Endothelial cell of umbilical vein (primary cell): Measurements from ENCODE around the gene OR13C5. TPM values are rescaled to one million over a fixed set of nuclear protein-coding genes. Genes with fewer than 3 reads are reported as not detected.

ENCODE experiments used
- BruUV-seq: library from RNA; stranded (reverse); fragments of 400-500 nt; replicated peaks from 2 replicates; lab custom pipeline; 2021; lab: Mats Ljungman, UMichigan
- CTCF ChIA-PET: fragments of 300-600, 350-600 bp; sonication (Branson Sonifier 250); formaldehyde crosslinking; loops from one replicate; lab custom pipeline; 2021; ENCODE audit warnings: antibody characterized with exemption, inconsistent platforms; lab: Charles Lee
- POLR2A ChIA-PET: fragments of 300-600, 350-600 bp; sonication (Branson Sonifier 250); formaldehyde crosslinking; loops from one replicate; lab custom pipeline; 2021; ENCODE audit warnings: antibody characterized with exemption, inconsistent platforms; lab: Charles Lee
- DNase-seq: peaks from one replicate; pipeline ENCODE4 v3.0.0-alpha.2; 2011; ENCODE audit warnings: low read depth, low spot score
- FAIRE-seq: peaks from 2 replicates; lab custom pipeline; 2011; peaks lifted over from hg19 to GRCh38; lab: Jason Lieb, UNC
- H2AFZ ChIP-seq: 2 replicates; pipeline ENCODE4 v1.6.0; 2012; ENCODE audit warnings: low read depth, low read length, control low read depth, inconsistent platforms
- H3K27ac ChIP-seq: 2 replicates; pipeline ENCODE4 v1.5.1; 2011; ENCODE audit warnings: low read depth, mild to moderate bottlenecking, control low read depth, low read length, moderate library complexity; ENCODE audit not compliant: insufficient read depth
- H3K27me3 ChIP-seq, 2 experiments: 2 replicates each; pipeline versions ENCODE4 v1.6.0 to v1.6.1; 2011; ENCODE audit warnings: low read length in 2 of 2, mixed read lengths in 1 of 2; ENCODE audit not compliant: control insufficient read depth in 2 of 2, insufficient read depth in 2 of 2
- H3K36me3 ChIP-seq, 2 experiments: 2 replicates in 1 of 2; 3 replicates in 1 of 2; pipeline ENCODE4 v1.5.1; 2011; ENCODE audit warnings: low read length in 2 of 2, mild to moderate bottlenecking in 1 of 2, moderate library complexity in 1 of 2; ENCODE audit not compliant: control insufficient read depth in 2 of 2, insufficient read depth in 2 of 2; ENCODE audit errors: extremely low read depth in 1 of 2
- H3K4me1 ChIP-seq: 3 replicates; pipeline ENCODE4 v1.5.1; 2011; ENCODE audit warnings: mild to moderate bottlenecking, low read length; ENCODE audit not compliant: control insufficient read depth, insufficient read depth; ENCODE audit errors: extremely low read depth
- H3K4me2 ChIP-seq: 2 replicates; pipeline ENCODE4 v1.6.1; 2011; ENCODE audit warnings: low read length, control low read depth, mixed read lengths; ENCODE audit not compliant: insufficient read depth
- H3K4me3 ChIP-seq, 3 experiments: fragments of 200-600 bp in 1 of 3; sonication (generic), shearing (Covaris generic) in 1 of 3; replicated peaks in 1 of 3; 2 replicates each; pipeline ENCODE4 v1.5.1; 2011 to 2016; ENCODE audit warnings: control low read depth in 3 of 3, low read length in 3 of 3, mild to moderate bottlenecking in 2 of 3, inconsistent platforms in 1 of 3, low read depth in 1 of 3, moderate library complexity in 1 of 3; ENCODE audit not compliant: insufficient read depth in 1 of 3
- H3K79me2 ChIP-seq: 2 replicates; pipeline ENCODE4 v1.6.0; 2012; ENCODE audit warnings: low read length, inconsistent platforms; ENCODE audit not compliant: control insufficient read depth, insufficient read depth
- H3K9ac ChIP-seq: replicated peaks from 2 replicates; pipeline ENCODE3; 2011; ENCODE audit warnings: low read length, control low read depth; ENCODE audit not compliant: insufficient read depth; ENCODE audit errors: extremely low read depth
- H3K9me1 ChIP-seq: replicated peaks from 3 replicates; pipeline ENCODE4 v1.6.0; 2011; ENCODE audit warnings: mild to moderate bottlenecking, low read length; ENCODE audit not compliant: control insufficient read depth, insufficient read depth; ENCODE audit errors: extremely low read depth
- H3K9me3 ChIP-seq: replicated peaks from 2 replicates; pipeline ENCODE4 v1.5.1; 2012; ENCODE audit warnings: low read length, inconsistent platforms; ENCODE audit not compliant: control insufficient read depth, insufficient read depth
- H4K20me1 ChIP-seq: replicated peaks from 2 replicates; pipeline ENCODE3; 2011; ENCODE audit warnings: mild to moderate bottlenecking, low read length; ENCODE audit not compliant: control insufficient read depth, insufficient read depth; ENCODE audit errors: extremely low read depth
- EZH2 ChIP-seq: IDR thresholded peaks from 2 replicates; pipeline ENCODE4 v1.6.1; 2012; ENCODE audit warnings: borderline replicate concordance, low read depth, mild to moderate bottlenecking, moderate library complexity, low read length, inconsistent platforms; ENCODE audit not compliant: severe bottlenecking
- FOS ChIP-seq: IDR thresholded peaks from 2 replicates; pipeline ENCODE4 v1.6.1; 2011; ENCODE audit warnings: mild to moderate bottlenecking, low read length, moderate library complexity, borderline replicate concordance; ENCODE audit not compliant: insufficient read depth
- GATA2 ChIP-seq: IDR thresholded peaks from 2 replicates; pipeline ENCODE4 v1.7.0; 2011; ENCODE audit warnings: low read depth, mild to moderate bottlenecking, moderate library complexity, mixed read lengths, low read length; ENCODE audit not compliant: insufficient read length, insufficient read depth
- JUN ChIP-seq: IDR thresholded peaks from 2 replicates; pipeline ENCODE4 v1.6.1; 2011; ENCODE audit warnings: borderline replicate concordance, low read depth; ENCODE audit not compliant: insufficient read length, insufficient read depth
- MYC ChIP-seq: IDR thresholded peaks from one replicate; pipeline ENCODE4 v1.6.1; 2011; ENCODE audit warnings: mild to moderate bottlenecking, low read depth, low read length
- POLR2A ChIP-seq: IDR thresholded peaks from 2 replicates; pipeline ENCODE4 v1.6.1; 2012; ENCODE audit warnings: low read depth, mild to moderate bottlenecking, control low read depth, low read length
- POLR2AphosphoS5 ChIP-seq: IDR thresholded peaks from 2 replicates; pipeline ENCODE4 v1.6.1; 2012; ENCODE audit warnings: low read depth, mild to moderate bottlenecking, control low read depth, low read length, moderate library complexity; ENCODE audit not compliant: insufficient read depth
- dilution Hi-C: fragments of 300-500 bp; cut with MboI; formaldehyde crosslinking; loops from one replicate; pipeline ENCODE4 v1.15.0; 2019; ENCODE audit warnings: low sequenced_read_pairs; ENCODE audit not compliant: extremely low pct_ligation_motif_present
- intact Hi-C: fragments of 100-400 bp; cut with micrococcal nuclease; formaldehyde crosslinking; loops from one replicate; pipeline ENCODE4 v1.10.0; 2022
- polyA plus RNA-seq, 4 experiments: library from polyadenylated mRNA; depleted of rRNA in 3 of 4; stranded (reverse) in 3 of 4; unstranded in 1 of 4; fragments of >200 nt; gene quantifications; 2 replicates each; pipeline versions ENCODE4 v1.2.1 to v1.2.3, GENCODE V29; 2011 to 2012; ENCODE audit warnings: missing spikeins in 1 of 4
- total RNA-seq: library from RNA; stranded (reverse); gene quantifications from 2 replicates; pipeline ENCODE4 v1.2.3, GENCODE V29; 2021
- TF ChIP-seq, protein P1 (sequence below), 2 donors: IDR thresholded peaks; 1 replicate in 1 of 2; 2 replicates in 1 of 2; pipeline ENCODE4 v1.5.1; 2011; ENCODE audit warnings: low read length in 2 of 2, mild to moderate bottlenecking in 2 of 2, moderate library complexity in 2 of 2, control low read depth in 1 of 2, inconsistent platforms in 1 of 2, low read depth in 1 of 2; ENCODE audit not compliant: insufficient read depth in 1 of 2; ENCODE audit errors: extremely low read depth in 1 of 2
- TF ChIP-seq, protein P2 (sequence below): IDR thresholded peaks from 2 replicates; pipeline ENCODE4 v1.6.1; 2011; ENCODE audit not compliant: insufficient read depth, insufficient read length

OR13C5 gene
- total and polyA plus RNA-seq, 2 donors (not counting 3 experiments of a cell fraction or from before 2014, with no cell fraction given), result not detected

DNA sequence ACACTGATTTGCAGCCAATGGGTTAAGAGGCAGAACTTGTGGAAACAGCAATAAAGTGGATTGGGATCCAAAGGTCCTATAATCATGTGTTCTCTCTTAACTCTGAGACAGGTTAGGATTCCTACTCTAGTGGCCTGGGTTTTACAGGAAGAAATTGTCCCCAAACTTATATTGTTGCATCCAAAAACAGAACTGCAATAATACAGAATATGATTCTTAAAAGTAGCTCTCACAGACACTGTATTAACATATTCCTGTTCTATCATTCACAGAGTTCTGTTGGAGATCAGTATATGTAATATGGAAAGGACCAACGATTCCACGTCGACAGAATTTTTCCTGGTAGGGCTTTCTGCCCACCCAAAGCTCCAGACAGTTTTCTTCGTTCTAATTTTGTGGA, 30.3 kb downstream of the OR13C5 start, which contains the start of gene OR13C8:
Gene OR13C8 (plus strand): TSS at position 301 of the 400 bp plus-strand sequence. CDS start 0 bp downstream, at position 301.
- Histone ChIP-seq H3K79me2 (no peaks in the 10 kb centered on the region), H3K4me1 (no peaks in the 10 kb centered on the region), H3K9me3 (peaks cover 2% of the 10 kb centered on the region), H4K20me1 (no peaks in the 10 kb centered on the region), H3K36me3 (no peaks in the 10 kb centered on the region), H3K9ac (no peak within 1 kb of the TSS), H3K4me2 (no peak within 1 kb of the TSS), H3K9me1 (no peaks in the 10 kb centered on the region), H3K4me3 (no peak within 1 kb of the TSS), H3K27ac (no peak within 1 kb of the TSS), H3K27me3 (no peaks in the 10 kb centered on the region), H2AFZ (no peak within 1 kb of the TSS)
- CTCF ChIA-PET, result no interaction called here
- intact Hi-C loops (no loop called here), dilution Hi-C loops (no loop called here)
- FAIRE-seq (no peak), DNase-seq (no peak)
- TF ChIP-seq MYC (no peak), POLR2AphosphoS5 (no peak), POLR2A (no peak), EZH2 (no peak), JUN (no peak), GATA2 (no peak), FOS (no peak)
- TF ChIP-seq, protein P1, sequence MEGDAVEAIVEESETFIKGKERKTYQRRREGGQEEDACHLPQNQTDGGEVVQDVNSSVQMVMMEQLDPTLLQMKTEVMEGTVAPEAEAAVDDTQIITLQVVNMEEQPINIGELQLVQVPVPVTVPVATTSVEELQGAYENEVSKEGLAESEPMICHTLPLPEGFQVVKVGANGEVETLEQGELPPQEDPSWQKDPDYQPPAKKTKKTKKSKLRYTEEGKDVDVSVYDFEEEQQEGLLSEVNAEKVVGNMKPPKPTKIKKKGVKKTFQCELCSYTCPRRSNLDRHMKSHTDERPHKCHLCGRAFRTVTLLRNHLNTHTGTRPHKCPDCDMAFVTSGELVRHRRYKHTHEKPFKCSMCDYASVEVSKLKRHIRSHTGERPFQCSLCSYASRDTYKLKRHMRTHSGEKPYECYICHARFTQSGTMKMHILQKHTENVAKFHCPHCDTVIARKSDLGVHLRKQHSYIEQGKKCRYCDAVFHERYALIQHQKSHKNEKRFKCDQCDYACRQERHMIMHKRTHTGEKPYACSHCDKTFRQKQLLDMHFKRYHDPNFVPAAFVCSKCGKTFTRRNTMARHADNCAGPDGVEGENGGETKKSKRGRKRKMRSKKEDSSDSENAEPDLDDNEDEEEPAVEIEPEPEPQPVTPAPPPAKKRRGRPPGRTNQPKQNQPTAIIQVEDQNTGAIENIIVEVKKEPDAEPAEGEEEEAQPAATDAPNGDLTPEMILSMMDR (IDR thresholded peaks at IDR 0.05; ENCODE audit: extremely low read depth in 1 of 2, insufficient read depth in 1 of 2, low read depth in 1 of 2, low read length in 2 of 2), result no peak
- TF ChIP-seq, protein P2, sequence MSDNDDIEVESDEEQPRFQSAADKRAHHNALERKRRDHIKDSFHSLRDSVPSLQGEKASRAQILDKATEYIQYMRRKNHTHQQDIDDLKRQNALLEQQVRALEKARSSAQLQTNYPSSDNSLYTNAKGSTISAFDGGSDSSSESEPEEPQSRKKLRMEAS, result no peak
- POLR2A ChIA-PET, result no interaction called here
- no TSS peak for BruUV-seq
